ENCODE results near the gene SLC1A1.

Gene SLC1A1

DNA sequence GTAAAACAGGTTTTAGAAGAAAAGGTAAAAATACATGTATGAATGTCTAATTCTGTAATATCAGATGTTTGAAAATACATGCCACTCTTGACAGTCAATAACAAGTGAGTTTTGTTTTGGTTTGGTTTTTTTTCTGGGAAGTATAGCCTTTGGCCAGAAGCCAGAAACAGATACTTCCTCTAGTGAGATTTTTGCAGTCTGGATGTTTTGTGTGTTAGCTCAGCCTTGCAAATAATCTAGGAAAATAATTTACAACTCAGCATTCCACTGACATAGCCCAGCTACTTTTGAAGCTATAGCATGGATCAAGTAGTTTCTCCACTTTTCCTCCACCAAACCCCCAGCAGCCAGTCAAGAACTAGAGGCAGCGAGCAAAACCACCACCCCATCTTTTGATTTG lies 56.7 kb downstream of the SLC1A1 start:
- TF ChIP-seq, protein P1, sequence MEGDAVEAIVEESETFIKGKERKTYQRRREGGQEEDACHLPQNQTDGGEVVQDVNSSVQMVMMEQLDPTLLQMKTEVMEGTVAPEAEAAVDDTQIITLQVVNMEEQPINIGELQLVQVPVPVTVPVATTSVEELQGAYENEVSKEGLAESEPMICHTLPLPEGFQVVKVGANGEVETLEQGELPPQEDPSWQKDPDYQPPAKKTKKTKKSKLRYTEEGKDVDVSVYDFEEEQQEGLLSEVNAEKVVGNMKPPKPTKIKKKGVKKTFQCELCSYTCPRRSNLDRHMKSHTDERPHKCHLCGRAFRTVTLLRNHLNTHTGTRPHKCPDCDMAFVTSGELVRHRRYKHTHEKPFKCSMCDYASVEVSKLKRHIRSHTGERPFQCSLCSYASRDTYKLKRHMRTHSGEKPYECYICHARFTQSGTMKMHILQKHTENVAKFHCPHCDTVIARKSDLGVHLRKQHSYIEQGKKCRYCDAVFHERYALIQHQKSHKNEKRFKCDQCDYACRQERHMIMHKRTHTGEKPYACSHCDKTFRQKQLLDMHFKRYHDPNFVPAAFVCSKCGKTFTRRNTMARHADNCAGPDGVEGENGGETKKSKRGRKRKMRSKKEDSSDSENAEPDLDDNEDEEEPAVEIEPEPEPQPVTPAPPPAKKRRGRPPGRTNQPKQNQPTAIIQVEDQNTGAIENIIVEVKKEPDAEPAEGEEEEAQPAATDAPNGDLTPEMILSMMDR (IDR thresholded peaks at IDR 0.05; ENCODE audit: low read depth, low read length, missing control alignments), result no peak

DNA sequence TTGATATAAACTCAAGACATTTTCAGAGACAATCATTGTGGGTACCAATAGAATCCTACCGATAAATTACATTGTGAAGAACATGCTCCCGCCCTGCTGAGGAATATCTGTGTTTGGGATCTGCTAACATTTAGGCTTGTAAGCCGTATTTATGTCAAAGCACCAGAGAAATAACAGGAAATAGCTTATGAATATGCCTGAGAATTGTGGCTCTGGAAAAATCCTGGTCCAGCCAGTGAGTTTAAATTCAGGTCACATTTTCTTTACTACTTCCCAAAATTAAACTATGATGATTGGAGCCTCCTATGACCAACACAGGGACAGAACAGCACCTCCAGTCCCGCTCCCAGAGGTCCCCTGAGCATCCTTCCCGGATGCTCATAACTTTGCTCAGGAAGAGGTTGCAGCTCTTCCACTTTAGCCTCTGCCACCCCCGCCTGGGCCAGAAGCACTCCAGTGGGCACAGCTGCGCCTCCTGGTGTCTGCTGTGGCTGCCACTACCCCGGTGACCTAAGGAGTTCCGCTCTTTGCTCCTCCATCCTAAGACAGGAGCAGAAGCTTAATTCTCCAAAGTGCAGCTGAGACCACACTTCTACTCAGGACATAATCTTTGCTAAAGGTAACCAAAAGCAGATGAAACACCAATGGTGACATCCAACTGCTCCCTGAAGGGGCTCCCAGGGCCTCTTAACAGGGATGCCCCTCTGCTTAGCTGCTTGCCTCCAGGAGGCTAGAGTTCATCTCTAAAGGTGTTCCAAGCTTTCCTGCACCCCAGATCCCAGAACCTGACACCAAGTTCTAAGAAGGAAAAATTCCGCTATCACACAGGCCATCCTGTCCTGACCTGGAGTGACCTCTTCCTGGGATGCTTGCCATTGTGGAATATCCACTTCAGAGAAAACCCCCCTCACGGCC lies 58.8 kb downstream of the SLC1A1 start:
- Histone ChIP-seq H3K4me3 (ENCODE audit: low read depth, low read length) (no peak overlapping the region), H3K36me3 (replicated peaks) (no peaks in the 10 kb centered on the region), H3K27ac (no peak overlapping the region), H3K27me3 (replicated peaks) (no peaks in the 10 kb centered on the region)
- no peak for DNase-seq
- TF ChIP-seq, protein P1 (IDR thresholded peaks at IDR 0.05; ENCODE audit: low read depth, low read length, missing control alignments), result peak; percentile 64
- in situ Hi-C loops (cut with HindIII; ENCODE audit: low pct_ligation_motif_present, low sequenced_read_pairs), result no loop called here

More for the DNA sequence above, 56.7 kb downstream of the SLC1A1 start:
- in situ Hi-C loops (cut with HindIII; ENCODE audit: low pct_ligation_motif_present, low sequenced_read_pairs), result no loop called here
- Histone ChIP-seq H3K27ac (no peak overlapping the region), H3K4me3 (ENCODE audit: low read depth, low read length) (no peak overlapping the region), H3K27me3 (replicated peaks) (no peaks in the 10 kb centered on the region), H3K36me3 (replicated peaks) (no peaks in the 10 kb centered on the region)
- peak; percentile 50 for DNase-seq

DNA sequence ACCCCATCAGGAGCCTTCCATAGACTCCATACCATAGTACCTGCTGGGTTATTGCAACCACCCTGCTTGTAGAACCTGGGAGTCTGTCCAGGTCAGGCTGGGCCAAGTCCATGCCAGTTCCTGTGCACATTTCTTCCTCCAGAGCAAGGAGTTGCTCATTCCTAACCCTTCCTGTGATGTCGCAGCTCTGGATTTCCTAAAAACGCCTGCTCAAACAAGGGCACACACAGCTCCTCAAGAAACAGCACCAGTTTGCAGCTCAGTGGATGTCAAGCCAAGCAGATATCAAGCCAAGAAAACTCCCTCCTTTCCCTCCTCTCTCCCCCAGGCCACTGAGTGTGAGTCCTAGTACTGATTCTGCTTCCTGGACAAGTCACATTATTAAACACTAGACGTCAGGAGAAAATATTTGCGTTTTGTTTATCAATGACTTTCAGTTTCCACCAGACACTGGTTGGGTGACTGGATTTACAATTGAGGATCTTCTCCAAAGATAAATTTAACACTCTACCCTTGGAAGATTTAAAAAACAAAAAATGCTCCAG lies 59.6 kb downstream of the SLC1A1 start:
- no peaks in the 10 kb centered on the region for H3K36me3 ChIP-seq (replicated peaks)
- in situ Hi-C loops (cut with HindIII; ENCODE audit: low pct_ligation_motif_present, low sequenced_read_pairs), result no loop called here
- H3K4me3 ChIP-seq (ENCODE audit: low read depth, low read length), result no peak overlapping the region
- no peak for DNase-seq
- TF ChIP-seq, protein P1 (IDR thresholded peaks at IDR 0.05; ENCODE audit: low read depth, low read length, missing control alignments), result no peak
- no peak overlapping the region for H3K27ac ChIP-seq
- no peaks in the 10 kb centered on the region for H3K27me3 ChIP-seq (replicated peaks)

DNA sequence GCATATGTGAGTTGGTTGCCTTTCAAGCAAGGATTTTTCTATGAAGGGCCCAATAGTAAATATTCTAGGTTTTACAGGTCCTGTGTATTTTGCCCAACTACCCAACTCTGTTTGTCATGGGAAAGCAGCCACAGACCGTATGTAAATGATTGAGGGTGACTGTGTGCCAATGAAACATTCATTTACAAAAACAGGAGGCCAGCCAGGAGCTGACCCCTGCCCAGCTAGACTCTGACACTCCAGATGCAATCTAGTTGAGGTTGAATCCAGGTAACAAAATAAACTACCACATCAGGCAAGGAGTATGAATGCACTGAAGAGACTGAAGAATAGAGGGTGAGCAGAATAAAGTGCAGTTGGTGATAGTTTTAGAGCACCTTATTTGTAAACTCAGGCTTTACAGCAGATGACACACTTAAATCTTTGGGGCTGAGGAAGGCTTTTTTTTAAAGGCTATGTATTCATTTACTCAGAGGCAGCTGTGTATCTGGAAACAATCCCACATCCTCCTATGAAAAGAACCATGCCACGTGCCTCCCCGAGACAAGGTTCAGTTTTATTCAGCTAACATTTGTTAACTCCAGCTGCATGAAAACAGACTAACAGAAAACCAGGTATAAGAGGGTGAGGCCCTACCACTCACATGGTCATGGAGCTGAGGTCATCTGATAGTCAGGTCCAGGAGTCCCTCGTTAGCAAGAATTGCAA lies 60.7 kb downstream of the SLC1A1 start:
- TF ChIP-seq, protein P1 (IDR thresholded peaks at IDR 0.05; ENCODE audit: low read depth, low read length, missing control alignments), result no peak
- no peak for DNase-seq
- Histone ChIP-seq H3K36me3 (replicated peaks) (no peaks in the 10 kb centered on the region), H3K27me3 (replicated peaks) (no peaks in the 10 kb centered on the region), H3K27ac (no peak overlapping the region), H3K4me3 (ENCODE audit: low read depth, low read length) (no peak overlapping the region)
- in situ Hi-C loops (cut with HindIII; ENCODE audit: low pct_ligation_motif_present, low sequenced_read_pairs), result no loop called here

DNA sequence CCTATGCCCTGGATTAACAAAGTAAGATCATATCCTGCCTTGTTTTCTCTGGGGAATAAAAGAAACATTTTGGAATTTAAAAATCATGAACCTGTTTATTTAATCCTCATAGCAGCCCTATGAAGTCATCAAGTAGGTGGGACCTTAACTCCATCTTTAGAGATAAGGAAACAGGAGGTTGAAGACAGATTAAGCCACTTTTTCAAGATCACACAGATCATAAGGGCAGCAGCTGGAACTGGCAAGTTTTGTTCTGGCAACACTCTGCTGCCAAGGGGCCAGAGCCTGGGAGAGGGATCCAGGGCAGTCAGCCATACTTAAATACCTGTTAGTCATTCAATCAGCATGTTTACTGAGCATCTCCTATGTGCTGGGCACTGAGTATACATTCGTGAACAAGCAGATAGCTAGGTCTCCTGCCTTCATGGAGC lies 63.7 kb downstream of the SLC1A1 start:
- H3K27ac ChIP-seq, result no peak overlapping the region
- no peaks in the 10 kb centered on the region for H3K36me3 ChIP-seq (replicated peaks)
- in situ Hi-C loops (cut with HindIII; ENCODE audit: low pct_ligation_motif_present, low sequenced_read_pairs), result no loop called here
- TF ChIP-seq, protein P1 (IDR thresholded peaks at IDR 0.05; ENCODE audit: low read depth, low read length, missing control alignments), result no peak
- no peak overlapping the region for H3K4me3 ChIP-seq (ENCODE audit: low read depth, low read length)
- peak; percentile 23 for DNase-seq
- H3K27me3 ChIP-seq (replicated peaks), result no peaks in the 10 kb centered on the region
